GM21723 (cell line): Measurements from ENCODE around the gene TMX1.

Source experiments
- ATAC-seq: cut with Tn5 transposase; IDR thresholded peaks from one replicate; pipeline ENCODE4 v1.9.1; 2021; ENCODE audit warnings: mild to moderate bottlenecking, moderate library complexity; ENCODE audit not compliant: unreplicated experiment

The TMX1 gene

GRCh38 chr14:51293149-51293911 lies 53.3 kb downstream of the TMX1 start:
- no peak for ATAC-seq

- no peak for ATAC-seq
These were observed 53.9 kb downstream of the TMX1 start for GRCh38 chr14:51293912-51294389.

- ATAC-seq = peak; percentile 51
These were observed 55.0 kb downstream of the TMX1 start for GRCh38 chr14:51294951-51295525.

DNA sequence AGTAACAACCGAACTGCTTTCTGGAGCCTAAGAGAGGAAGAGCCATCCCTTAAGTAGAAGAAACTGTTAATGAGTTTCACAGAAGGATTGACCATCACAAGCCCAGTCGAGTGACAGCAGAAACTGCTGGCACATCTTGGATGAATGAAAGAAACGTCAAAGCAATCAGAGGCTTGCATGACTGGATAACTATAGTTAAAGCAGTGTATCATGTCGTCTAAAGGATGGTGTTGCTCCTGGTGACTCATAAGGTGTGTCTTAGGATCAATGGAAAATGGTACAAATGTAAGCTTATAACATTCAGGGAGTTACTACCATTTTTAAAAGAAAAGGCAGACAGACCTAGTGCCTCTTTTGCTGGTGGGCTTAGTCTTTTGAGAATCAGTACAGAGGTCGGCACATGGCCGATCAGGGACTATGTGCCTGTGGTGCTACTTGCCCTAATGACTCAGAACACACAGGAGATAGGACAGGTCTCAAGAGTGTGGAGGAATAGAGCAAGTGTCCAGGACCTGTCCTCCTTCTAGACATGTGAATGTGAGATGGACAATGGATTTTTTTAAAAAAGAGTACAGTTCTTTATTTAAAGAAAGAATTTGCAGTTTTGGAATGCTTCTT lies 55.7 kb downstream of the TMX1 start:
- ATAC-seq = no peak

- ATAC-seq = no peak
These were observed 57.0 kb downstream of the TMX1 start for GRCh38 chr14:51297066-51297465.

GRCh38 chr14:51298895-51299294 lies 58.8 kb downstream of the TMX1 start:
- peak; percentile 68 for ATAC-seq

- ATAC-seq = no peak
These were observed 62.4 kb downstream of the TMX1 start for GRCh38 chr14:51302295-51303030.

DNA sequence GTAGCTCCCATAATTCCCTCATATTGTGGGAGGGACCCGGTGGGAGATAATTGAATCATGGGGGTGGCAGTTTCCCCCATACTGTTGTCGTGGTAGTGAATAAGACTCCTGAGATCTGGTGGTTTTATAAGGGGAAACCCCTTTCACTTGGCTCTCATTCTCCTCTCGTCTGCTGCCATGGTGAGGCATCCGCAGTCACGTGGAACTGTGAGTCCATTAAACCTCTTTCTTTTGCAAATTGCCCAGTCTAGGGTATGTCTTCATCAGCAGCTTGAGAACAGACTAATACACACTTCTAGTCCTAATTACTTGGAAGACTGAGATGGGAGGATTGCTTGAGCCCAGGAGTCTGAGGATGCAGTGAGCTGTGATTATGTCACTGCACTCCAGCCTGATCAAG lies 64.4 kb downstream of the TMX1 start:
- no peak for ATAC-seq

DNA sequence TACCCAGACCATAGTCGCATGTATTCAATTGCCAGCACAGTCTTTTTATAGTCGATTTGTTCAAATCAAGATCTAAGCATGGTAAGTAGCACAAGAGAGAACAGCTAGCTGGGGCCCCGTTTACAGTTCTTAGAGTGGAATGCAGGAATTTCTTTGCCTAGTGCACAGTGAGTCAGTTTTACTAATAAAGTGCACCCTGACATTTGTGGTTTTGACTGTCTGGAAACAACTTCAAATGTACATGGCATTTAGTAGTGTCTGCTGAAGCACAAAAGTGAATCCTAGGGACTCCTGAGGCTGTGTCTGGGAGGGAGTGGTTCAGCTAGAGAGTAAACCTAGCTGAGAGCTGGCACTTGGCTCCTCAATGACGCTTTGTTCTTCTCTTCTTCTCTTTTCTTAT lies 64.9 kb downstream of the TMX1 start:
- no peak for ATAC-seq

DNA sequence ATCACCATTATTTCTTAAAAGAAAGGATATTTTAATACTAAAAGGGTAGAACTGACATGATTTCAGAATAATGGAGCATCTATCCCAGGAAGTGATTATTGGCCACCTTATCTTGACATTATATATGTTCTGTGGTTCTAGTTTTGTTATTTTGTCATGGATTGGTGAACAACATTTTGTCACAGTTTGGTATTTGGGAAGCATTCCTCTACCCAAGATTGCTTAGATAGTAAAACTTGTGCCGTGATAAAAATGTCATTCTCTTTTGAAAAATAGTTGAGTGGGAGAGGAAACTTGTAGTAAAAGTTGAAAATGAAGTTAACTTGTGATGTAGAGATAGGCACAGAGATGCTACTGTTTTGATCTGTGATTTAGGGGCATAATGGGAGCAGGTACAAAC lies 65.7 kb downstream of the TMX1 start:
- ATAC-seq = no peak
